GM12878 (cell line): Measurements from ENCODE around the gene RAB30. TPM values are rescaled to one million over a fixed set of nuclear protein-coding genes. Genes with fewer than 3 reads are reported as not detected.

ENCODE experiments used
- CEBPB ChIP-seq, 2 experiments: fragments of 150-350 bp in 1 of 2; IDR thresholded peaks; 2 replicates each; pipeline ENCODE4 v1.6.1; 2012 to 2014; ENCODE audit warnings: low read depth in 2 of 2, low read length in 2 of 2, borderline replicate concordance in 1 of 2, inconsistent platforms in 1 of 2
- CREB1 ChIP-seq: IDR thresholded peaks from 2 replicates; pipeline ENCODE4 v1.6.1; 2012; ENCODE audit warnings: low read depth, mild to moderate bottlenecking, inconsistent platforms
- JUNB ChIP-seq: IDR thresholded peaks from 2 replicates; pipeline ENCODE4 v1.6.1; 2016; ENCODE audit warnings: antibody characterized with exemption, mild to moderate bottlenecking
- MAX ChIP-seq: IDR thresholded peaks from 2 replicates; pipeline ENCODE4 v1.6.1; 2012; ENCODE audit warnings: low read depth, low read length, improper control_type of control experiment
- PML ChIP-seq: IDR thresholded peaks from 2 replicates; pipeline ENCODE4 v1.6.1; 2012; ENCODE audit warnings: low read length, inconsistent platforms
- SMC3 ChIP-seq: IDR thresholded peaks from 2 replicates; pipeline ENCODE4 v1.6.1; 2011; ENCODE audit warnings: low read length, improper control_type of control experiment, borderline replicate concordance
- SUPT20H ChIP-seq: IDR thresholded peaks from 2 replicates; pipeline ENCODE4 v1.6.1; 2011; ENCODE audit warnings: low read depth, mild to moderate bottlenecking, low read length, moderate library complexity, borderline replicate concordance; ENCODE audit not compliant: control insufficient read depth
- TCF12 ChIP-seq: IDR thresholded peaks from 2 replicates; pipeline ENCODE4 v1.6.1; 2011; ENCODE audit warnings: low read depth, mild to moderate bottlenecking, low read length
- YBX1 ChIP-seq: fragments of 450-650 bp; IDR thresholded peaks from 2 replicates; pipeline ENCODE4 v1.6.1; 2016; ENCODE audit warnings: antibody characterized with exemption
- ZNF24 ChIP-seq: fragments of 450-650 bp; IDR thresholded peaks from 2 replicates; pipeline ENCODE4 v1.6.1; 2017; ENCODE audit warnings: antibody characterized with exemption, mild to moderate bottlenecking
- polyA plus RNA-seq, 11 experiments: library from polyadenylated mRNA; depleted of rRNA in 4 of 11; unstranded in 6 of 11; stranded (reverse) in 5 of 11; fragments of >200 nt; fragmentation: Nextera tagmentation in 4 of 11; fragmentation: Illumina TruSeq in 1 of 11; extraction: Ambion mirVana in 4 of 11; extraction: Trizol in 1 of 11; gene quantifications; 1 replicate in 1 of 11; 2 replicates in 10 of 11; pipeline versions ENCODE4 v1.2.1 to v1.2.3, GENCODE V29; 2011 to 2016; ENCODE audit warnings: inconsistent platforms in 2 of 11, missing spikeins in 2 of 11, low read depth in 1 of 11
- total RNA-seq, 4 experiments: library from RNA; depleted of rRNA in 3 of 4; stranded (reverse); fragments of >200 nt in 3 of 4; fragmentation: Illumina TruSeq in 1 of 4; extraction: Trizol in 1 of 4; gene quantifications; 2 replicates each; pipeline versions ENCODE4 v1.2.1 to v1.2.3, GENCODE V29; 2013 to 2021
- TF ChIP-seq, protein P1 (sequence below): fragments of 450-650 bp; IDR thresholded peaks from 2 replicates; pipeline ENCODE4 v1.6.1; 2016; ENCODE audit warnings: mild to moderate bottlenecking, moderate library complexity, borderline replicate concordance
- TF ChIP-seq, protein P2 (sequence below): fragments of 450-650 bp; IDR thresholded peaks from 2 replicates; pipeline ENCODE4 v1.6.1; 2017; ENCODE audit warnings: mild to moderate bottlenecking
- TF ChIP-seq, protein P3 (sequence below), 3 experiments: IDR thresholded peaks in 2 of 3; conservative IDR thresholded peaks in 1 of 3; 2 replicates each; pipeline ENCODE4 v1.5.1; 2011; ENCODE audit warnings: low read depth in 3 of 3, low read length in 3 of 3, mild to moderate bottlenecking in 3 of 3, control low read depth in 2 of 3, moderate library complexity in 2 of 3, inconsistent platforms in 1 of 3, mixed read lengths in 1 of 3; ENCODE audit not compliant: control insufficient read depth in 2 of 3, insufficient read depth in 1 of 3; ENCODE audit errors: extremely low read depth in 1 of 3

The RAB30 gene
- total and polyA plus RNA-seq, 10 of the 15 experiments (the other 5 are each of a cell fraction or from before 2014, with no cell fraction given) = 9.8 to 26.7 (median 19.2) TPM

DNA sequence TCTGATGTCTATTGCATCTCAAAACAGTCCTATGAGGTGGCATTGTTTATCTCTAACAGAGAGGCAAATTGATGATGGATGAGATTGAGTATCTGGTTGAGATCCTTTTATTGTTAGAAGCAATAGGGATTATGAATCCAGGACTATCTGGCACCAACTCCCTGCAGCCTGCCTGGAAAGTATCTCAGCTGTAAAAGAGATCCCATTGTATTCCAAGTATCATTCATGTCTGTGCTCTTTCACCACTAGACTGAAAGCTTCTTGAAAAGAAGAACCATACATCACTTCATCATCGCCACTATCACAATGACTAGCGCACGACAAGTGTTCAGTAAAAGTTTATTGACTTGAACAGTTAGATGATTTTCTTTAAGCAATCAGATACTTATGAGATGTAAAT, 43.3 kb upstream of the RAB30 start (continued):
- TF ChIP-seq, protein P1, sequence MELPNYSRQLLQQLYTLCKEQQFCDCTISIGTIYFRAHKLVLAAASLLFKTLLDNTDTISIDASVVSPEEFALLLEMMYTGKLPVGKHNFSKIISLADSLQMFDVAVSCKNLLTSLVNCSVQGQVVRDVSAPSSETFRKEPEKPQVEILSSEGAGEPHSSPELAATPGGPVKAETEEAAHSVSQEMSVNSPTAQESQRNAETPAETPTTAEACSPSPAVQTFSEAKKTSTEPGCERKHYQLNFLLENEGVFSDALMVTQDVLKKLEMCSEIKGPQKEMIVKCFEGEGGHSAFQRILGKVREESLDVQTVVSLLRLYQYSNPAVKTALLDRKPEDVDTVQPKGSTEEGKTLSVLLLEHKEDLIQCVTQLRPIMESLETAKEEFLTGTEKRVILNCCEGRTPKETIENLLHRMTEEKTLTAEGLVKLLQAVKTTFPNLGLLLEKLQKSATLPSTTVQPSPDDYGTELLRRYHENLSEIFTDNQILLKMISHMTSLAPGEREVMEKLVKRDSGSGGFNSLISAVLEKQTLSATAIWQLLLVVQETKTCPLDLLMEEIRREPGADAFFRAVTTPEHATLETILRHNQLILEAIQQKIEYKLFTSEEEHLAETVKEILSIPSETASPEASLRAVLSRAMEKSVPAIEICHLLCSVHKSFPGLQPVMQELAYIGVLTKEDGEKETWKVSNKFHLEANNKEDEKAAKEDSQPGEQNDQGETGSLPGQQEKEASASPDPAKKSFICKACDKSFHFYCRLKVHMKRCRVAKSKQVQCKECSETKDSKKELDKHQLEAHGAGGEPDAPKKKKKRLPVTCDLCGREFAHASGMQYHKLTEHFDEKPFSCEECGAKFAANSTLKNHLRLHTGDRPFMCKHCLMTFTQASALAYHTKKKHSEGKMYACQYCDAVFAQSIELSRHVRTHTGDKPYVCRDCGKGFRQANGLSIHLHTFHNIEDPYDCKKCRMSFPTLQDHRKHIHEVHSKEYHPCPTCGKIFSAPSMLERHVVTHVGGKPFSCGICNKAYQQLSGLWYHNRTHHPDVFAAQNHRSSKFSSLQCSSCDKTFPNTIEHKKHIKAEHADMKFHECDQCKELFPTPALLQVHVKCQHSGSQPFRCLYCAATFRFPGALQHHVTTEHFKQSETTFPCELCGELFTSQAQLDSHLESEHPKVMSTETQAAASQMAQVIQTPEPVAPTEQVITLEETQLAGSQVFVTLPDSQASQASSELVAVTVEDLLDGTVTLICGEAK = no peak
- TF ChIP-seq CEBPB (IDR thresholded peaks at IDR 0.05; ENCODE audit: borderline replicate concordance in 1 of 2, low read depth in 2 of 2, low read length in 2 of 2) (no peak), SMC3 (no peak), YBX1 (no peak), ZNF24 (no peak), CREB1 (no peak), MAX (no peak), TCF12 (no peak), SUPT20H (no peak), JUNB (no peak), PML (no peak)
- TF ChIP-seq, protein P2, sequence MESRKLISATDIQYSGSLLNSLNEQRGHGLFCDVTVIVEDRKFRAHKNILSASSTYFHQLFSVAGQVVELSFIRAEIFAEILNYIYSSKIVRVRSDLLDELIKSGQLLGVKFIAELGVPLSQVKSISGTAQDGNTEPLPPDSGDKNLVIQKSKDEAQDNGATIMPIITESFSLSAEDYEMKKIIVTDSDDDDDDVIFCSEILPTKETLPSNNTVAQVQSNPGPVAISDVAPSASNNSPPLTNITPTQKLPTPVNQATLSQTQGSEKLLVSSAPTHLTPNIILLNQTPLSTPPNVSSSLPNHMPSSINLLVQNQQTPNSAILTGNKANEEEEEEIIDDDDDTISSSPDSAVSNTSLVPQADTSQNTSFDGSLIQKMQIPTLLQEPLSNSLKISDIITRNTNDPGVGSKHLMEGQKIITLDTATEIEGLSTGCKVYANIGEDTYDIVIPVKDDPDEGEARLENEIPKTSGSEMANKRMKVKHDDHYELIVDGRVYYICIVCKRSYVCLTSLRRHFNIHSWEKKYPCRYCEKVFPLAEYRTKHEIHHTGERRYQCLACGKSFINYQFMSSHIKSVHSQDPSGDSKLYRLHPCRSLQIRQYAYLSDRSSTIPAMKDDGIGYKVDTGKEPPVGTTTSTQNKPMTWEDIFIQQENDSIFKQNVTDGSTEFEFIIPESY = no peak
- TF ChIP-seq, protein P3, sequence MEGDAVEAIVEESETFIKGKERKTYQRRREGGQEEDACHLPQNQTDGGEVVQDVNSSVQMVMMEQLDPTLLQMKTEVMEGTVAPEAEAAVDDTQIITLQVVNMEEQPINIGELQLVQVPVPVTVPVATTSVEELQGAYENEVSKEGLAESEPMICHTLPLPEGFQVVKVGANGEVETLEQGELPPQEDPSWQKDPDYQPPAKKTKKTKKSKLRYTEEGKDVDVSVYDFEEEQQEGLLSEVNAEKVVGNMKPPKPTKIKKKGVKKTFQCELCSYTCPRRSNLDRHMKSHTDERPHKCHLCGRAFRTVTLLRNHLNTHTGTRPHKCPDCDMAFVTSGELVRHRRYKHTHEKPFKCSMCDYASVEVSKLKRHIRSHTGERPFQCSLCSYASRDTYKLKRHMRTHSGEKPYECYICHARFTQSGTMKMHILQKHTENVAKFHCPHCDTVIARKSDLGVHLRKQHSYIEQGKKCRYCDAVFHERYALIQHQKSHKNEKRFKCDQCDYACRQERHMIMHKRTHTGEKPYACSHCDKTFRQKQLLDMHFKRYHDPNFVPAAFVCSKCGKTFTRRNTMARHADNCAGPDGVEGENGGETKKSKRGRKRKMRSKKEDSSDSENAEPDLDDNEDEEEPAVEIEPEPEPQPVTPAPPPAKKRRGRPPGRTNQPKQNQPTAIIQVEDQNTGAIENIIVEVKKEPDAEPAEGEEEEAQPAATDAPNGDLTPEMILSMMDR (IDR thresholded peaks at IDR 0.05 in 2 of 3, conservative IDR thresholded peaks at IDR 0.05 in 1 of 3; ENCODE audit: control insufficient read depth in 2 of 3, extremely low read depth in 1 of 3, insufficient read depth in 1 of 3, low read depth in 3 of 3, low read length in 3 of 3) = no peak
